Tibial nerve (tissue), 4 donors: ENCODE measurements around the gene GIGYF1.

ENCODE experiments used
- CTCF ChIP-seq, 5 experiments: fragments of 200-600 bp in 3 of 5; fragments of 450-650 bp in 2 of 5; sonication (generic) in 3 of 5; IDR thresholded peaks; one replicate each; pipeline ENCODE4 v1.5.1; 2016 to 2019; ENCODE audit warnings: antibody characterized with exemption in 5 of 5, mild to moderate bottlenecking in 3 of 5, moderate library complexity in 2 of 5
- EP300 ChIP-seq, 2 donors: sonication (generic); formaldehyde crosslinking; IDR thresholded peaks; one replicate each; pipeline ENCODE4 v1.6.1; 2017; ENCODE audit warnings: antibody characterized with exemption in 2 of 2, mild to moderate bottlenecking in 1 of 2
- POLR2A ChIP-seq, 2 donors: fragments of 450-650 bp; IDR thresholded peaks; one replicate each; pipeline ENCODE4 v1.6.1; 2017; ENCODE audit warnings: antibody characterized with exemption in 2 of 2, mild to moderate bottlenecking in 2 of 2, moderate library complexity in 2 of 2

- TF ChIP-seq CTCF (IDR thresholded peaks at IDR 0.05) (no peak), POLR2A (IDR thresholded peaks at IDR 0.05) (no peak), EP300 (IDR thresholded peaks at IDR 0.05) (no peak)
Observed at GRCh38 chr7:100723732-100724275, 29.8 kb upstream of the GIGYF1 start.
